SK-N-SH treated with all-trans-retinoic acid at 6 μM for 48 hours (cell line): ENCODE results near the gene RBPJ.

Source experiments
- ATAC-seq: fragments of 200-7000 bp; cut with Tn5 transposase; 3 replicates; pipeline ENCODE4 v1.9.1; 2020; ENCODE audit warnings: mild to moderate bottlenecking, moderate library complexity
- ARNTL ChIP-seq: fragments of 450-650 bp; formaldehyde crosslinking; IDR thresholded peaks from 2 replicates; pipeline ENCODE4 v1.5.0; 2020; ENCODE audit warnings: low read depth, mild to moderate bottlenecking, moderate library complexity, borderline replicate concordance
- BACH2 ChIP-seq: fragments of 250-450 bp; sonication (Bioruptor Pico); IDR thresholded peaks from 2 replicates; pipeline ENCODE4 v1.9.0; 2021; ENCODE audit warnings: mild to moderate bottlenecking, borderline replicate concordance
- CSDC2 ChIP-seq: fragments of 250-450 bp; sonication (Bioruptor Pico); IDR thresholded peaks from 2 replicates; pipeline ENCODE4 v1.5.0; 2020; ENCODE audit warnings: mild to moderate bottlenecking, moderate library complexity
- GLIS3 ChIP-seq: fragments of 250-450 bp; sonication (Bioruptor Pico); IDR thresholded peaks from 2 replicates; pipeline ENCODE4 v1.5.0; 2020; ENCODE audit warnings: mild to moderate bottlenecking, moderate library complexity
- ISL1 ChIP-seq: fragments of 250-450 bp; sonication (Bioruptor Pico); IDR thresholded peaks from 2 replicates; pipeline ENCODE4 v2.1.2; 2022; ENCODE audit warnings: mild to moderate bottlenecking, moderate library complexity
- OSR1 ChIP-seq: fragments of 250-450 bp; sonication (Bioruptor Pico); IDR thresholded peaks from 2 replicates; pipeline ENCODE4 v1.8.0; 2022; ENCODE audit warnings: moderate library complexity, mild to moderate bottlenecking, inconsistent platforms
- PPARA ChIP-seq: fragments of 250-450 bp; sonication (Bioruptor Pico); IDR thresholded peaks from 2 replicates; pipeline ENCODE4 v1.5.0; 2020; ENCODE audit warnings: mild to moderate bottlenecking, borderline replicate concordance
- RARB ChIP-seq: fragments of 250-450 bp; sonication (Bioruptor Pico); IDR thresholded peaks from 2 replicates; pipeline ENCODE4 v1.8.0; 2021; ENCODE audit warnings: mild to moderate bottlenecking, moderate library complexity
- SNAI2 ChIP-seq: fragments of 250-450 bp; sonication (Bioruptor Pico); IDR thresholded peaks from 2 replicates; pipeline ENCODE4 v1.5.0; 2020; ENCODE audit warnings: mild to moderate bottlenecking, moderate library complexity
- TCF4 ChIP-seq: fragments of 250-450 bp; sonication (Bioruptor Pico); IDR thresholded peaks from 2 replicates; pipeline ENCODE4 v1.8.0; 2021; ENCODE audit warnings: mild to moderate bottlenecking, moderate library complexity, borderline replicate concordance
- TOX ChIP-seq: fragments of 250-450 bp; sonication (Bioruptor Pico); IDR thresholded peaks from 2 replicates; pipeline ENCODE4 v1.8.0; 2021; ENCODE audit warnings: mild to moderate bottlenecking, moderate library complexity, borderline replicate concordance
- ZFP3 ChIP-seq: fragments of 250-450 bp; sonication (Bioruptor Pico); IDR thresholded peaks from 2 replicates; pipeline ENCODE4 v1.5.0; 2020; ENCODE audit warnings: mild to moderate bottlenecking, moderate library complexity
- ZFP30 ChIP-seq: fragments of 450-650 bp; formaldehyde crosslinking; IDR thresholded peaks from 2 replicates; pipeline ENCODE4 v1.5.0; 2022; ENCODE audit warnings: mild to moderate bottlenecking, moderate library complexity
- ZNF8 ChIP-seq: fragments of 450-650 bp; formaldehyde crosslinking; IDR thresholded peaks from 2 replicates; pipeline ENCODE4 v1.5.0; 2020; ENCODE audit warnings: mild to moderate bottlenecking, moderate library complexity
- TF ChIP-seq, protein P1 (sequence below): fragments of 250-450 bp; sonication (Bioruptor Pico); IDR thresholded peaks from 2 replicates; pipeline ENCODE4 v1.5.1; 2021; ENCODE audit warnings: mild to moderate bottlenecking, moderate library complexity
- TF ChIP-seq, protein P2 (sequence below): fragments of 250-450 bp; sonication (Bioruptor Pico); IDR thresholded peaks from 2 replicates; pipeline ENCODE4 v1.8.0; 2020; ENCODE audit warnings: mild to moderate bottlenecking, moderate library complexity, borderline replicate concordance

Gene RBPJ

DNA sequence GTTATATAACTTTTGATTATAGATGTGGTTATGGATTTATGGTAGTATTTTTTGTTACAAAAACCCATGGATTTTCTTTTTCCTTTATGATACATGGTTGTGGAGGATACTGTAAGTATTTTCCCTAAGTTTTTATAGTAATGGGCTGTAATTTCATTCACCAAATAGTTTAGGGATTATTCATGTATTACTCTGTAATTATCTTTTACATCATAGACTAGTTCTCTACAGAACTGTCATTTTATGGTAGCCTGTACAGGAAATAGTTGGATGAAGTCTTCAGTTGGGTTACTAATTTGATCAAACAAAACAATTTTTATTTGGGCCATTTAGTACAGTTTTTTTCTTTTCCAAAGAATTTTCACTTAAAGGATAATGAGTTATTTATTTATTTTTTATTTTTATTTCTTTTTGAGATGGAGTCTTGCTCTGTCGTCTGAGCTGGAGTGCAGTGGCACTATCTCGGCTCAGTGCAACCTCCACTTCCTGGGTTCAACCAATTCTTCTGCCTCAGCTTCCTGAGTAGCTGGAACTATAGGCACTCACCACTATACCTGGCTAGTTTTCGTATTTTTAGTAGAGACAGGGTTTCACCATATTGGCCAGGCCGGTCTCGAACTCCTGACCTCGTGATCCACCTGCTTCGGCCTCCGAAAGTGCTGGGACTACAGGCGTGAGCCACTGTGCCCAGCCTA is 42.1 kb downstream of the RBPJ start (continued):
- TF ChIP-seq BACH2, result no peak
- TF ChIP-seq, protein P1, sequence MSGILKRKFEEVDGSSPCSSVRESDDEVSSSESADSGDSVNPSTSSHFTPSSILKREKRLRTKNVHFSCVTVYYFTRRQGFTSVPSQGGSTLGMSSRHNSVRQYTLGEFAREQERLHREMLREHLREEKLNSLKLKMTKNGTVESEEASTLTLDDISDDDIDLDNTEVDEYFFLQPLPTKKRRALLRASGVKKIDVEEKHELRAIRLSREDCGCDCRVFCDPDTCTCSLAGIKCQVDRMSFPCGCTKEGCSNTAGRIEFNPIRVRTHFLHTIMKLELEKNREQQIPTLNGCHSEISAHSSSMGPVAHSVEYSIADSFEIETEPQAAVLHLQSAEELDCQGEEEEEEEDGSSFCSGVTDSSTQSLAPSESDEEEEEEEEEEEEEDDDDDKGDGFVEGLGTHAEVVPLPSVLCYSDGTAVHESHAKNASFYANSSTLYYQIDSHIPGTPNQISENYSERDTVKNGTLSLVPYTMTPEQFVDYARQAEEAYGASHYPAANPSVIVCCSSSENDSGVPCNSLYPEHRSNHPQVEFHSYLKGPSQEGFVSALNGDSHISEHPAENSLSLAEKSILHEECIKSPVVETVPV (CRISPR knock-in tag), result no peak
- TF ChIP-seq PPARA (CRISPR knock-in tag), result no peak
- TF ChIP-seq ARNTL (CRISPR knock-in tag), result no peak
- peak; percentile 84 for TF ChIP-seq ISL1
- TF ChIP-seq OSR1, result no peak

DNA sequence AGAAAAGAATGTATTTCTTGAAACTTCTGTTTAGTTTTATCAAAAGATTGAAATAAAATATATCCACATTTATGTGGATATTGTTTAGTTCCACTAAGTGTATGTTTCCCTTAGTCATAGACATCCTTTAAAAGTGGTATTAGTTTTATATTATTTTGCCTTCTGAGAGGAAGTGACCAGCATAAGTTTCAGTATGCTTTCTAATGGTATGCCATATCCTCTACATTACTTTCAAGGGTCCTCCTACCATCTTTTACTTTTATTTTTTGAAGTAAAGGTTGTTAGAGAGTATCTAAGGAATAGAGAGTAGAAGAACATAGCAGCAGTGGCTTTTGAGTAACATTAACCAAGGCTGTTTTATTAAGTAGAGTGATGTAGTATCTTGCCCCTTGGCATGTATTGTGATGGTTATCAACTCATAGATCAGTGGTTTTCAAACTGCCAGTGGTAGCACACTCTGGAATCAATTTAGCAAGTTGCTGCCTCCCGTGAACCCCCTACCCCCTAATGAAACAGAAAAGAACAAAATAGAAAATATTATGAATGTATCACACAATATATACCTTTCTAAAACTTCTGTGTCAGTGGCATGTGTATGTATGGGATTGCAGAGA is 44.8 kb downstream of the RBPJ start:
- TF ChIP-seq ZFP3 (no peak), OSR1 (no peak), ZFP30 (CRISPR knock-in tag) (no peak), TOX (CRISPR knock-in tag) (no peak), ZNF8 (CRISPR knock-in tag) (no peak), CSDC2 (CRISPR knock-in tag) (no peak), GLIS3 (no peak)
- TF ChIP-seq, protein P1 (CRISPR knock-in tag), result no peak
- TF ChIP-seq, protein P2, sequence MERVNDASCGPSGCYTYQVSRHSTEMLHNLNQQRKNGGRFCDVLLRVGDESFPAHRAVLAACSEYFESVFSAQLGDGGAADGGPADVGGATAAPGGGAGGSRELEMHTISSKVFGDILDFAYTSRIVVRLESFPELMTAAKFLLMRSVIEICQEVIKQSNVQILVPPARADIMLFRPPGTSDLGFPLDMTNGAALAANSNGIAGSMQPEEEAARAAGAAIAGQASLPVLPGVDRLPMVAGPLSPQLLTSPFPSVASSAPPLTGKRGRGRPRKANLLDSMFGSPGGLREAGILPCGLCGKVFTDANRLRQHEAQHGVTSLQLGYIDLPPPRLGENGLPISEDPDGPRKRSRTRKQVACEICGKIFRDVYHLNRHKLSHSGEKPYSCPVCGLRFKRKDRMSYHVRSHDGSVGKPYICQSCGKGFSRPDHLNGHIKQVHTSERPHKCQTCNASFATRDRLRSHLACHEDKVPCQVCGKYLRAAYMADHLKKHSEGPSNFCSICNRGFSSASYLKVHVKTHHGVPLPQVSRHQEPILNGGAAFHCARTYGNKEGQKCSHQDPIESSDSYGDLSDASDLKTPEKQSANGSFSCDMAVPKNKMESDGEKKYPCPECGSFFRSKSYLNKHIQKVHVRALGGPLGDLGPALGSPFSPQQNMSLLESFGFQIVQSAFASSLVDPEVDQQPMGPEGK (CRISPR knock-in tag), result no peak
- ATAC-seq, result peak; percentile 57

DNA sequence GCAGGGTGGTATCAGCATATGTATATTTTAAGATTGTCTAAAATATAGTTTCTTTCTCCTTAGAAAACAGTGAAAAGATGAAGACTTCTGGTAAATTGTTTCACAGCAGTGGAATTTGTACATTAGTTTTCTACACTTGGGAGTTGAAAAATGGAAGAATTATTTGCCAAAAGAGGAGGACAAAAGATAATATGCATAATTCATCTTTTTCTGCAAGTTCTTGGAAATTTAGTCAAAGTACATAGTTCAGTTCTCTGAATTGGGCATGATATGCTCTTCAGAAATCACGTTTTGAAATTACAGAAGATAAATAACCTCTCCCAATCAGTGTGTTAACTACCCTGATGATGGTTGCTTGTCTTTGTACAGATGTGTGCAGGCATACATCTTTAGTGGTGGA is 47.0 kb downstream of the RBPJ start:
- TF ChIP-seq ISL1 (no peak), TCF4 (CRISPR knock-in tag) (0 out of 2 replicates have a peak, but pooled peaks have one; percentile 37)
- no peak for ATAC-seq

DNA sequence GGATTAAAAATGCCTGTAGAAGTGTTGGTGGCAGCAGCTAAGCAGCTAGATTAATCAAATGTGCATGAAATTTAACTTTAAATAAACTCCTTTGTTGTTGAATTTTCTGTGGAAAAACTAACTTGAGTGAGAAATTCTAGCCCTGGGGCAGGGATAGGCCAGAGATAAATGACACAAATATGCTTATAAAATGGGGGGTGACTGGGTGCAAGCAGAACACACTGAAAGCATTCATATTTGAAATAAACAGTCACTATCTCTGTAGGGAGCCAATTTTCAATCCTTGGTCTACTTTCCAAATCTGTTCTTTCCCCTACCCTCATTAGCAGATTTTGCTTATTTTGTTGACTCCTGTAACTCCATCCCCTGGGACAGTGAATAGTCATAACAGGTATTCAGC is 47.9 kb downstream of the RBPJ start:
- no peak for ATAC-seq
- no peak for TF ChIP-seq CSDC2 (CRISPR knock-in tag)
- TF ChIP-seq, all 23 proteins: peak for 0

DNA sequence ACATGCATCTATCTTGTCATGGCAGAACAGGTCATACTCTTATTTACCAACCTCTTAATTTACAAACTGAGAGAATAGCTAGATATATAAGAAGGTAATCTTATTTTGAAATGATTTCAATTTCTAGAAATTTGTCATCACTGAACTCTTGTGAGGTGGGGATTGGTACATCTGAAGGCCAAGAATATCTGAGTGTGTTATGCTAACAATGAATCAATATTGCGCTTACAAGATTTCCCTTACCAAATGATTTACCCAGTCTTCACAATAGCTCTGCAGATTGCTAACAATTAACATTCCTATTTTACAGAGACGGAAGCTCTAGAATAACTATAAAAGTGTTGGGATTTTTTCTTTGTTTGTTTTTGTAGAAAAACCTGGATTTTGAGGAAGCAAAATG is 48.3 kb downstream of the RBPJ start:
- no peak for ATAC-seq
- TF ChIP-seq TCF4 (CRISPR knock-in tag) (no peak), SNAI2 (CRISPR knock-in tag) (no peak), TOX (CRISPR knock-in tag) (no peak)
- TF ChIP-seq, protein P2 (CRISPR knock-in tag), result no peak

DNA sequence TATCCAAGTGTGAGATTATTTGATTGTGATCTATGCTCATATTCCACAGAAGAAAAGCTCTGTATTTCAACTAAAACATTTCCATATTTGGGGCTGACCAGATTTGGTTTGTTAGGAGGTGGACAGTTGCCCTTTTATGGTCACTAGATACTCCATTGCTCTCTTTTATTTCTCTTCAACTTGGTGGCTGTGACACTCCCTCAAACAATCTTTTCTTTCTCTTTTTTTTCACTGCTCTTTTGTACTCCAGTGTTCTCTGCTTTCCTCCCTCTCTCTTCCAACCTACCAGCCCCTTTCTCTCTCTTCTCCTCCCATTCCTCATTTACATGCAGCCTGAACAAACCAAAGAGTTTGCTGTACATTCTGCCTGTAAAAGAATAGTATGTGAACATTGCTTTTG is 48.8 kb downstream of the RBPJ start:
- ATAC-seq, result no peak
- TF ChIP-seq, protein P2 (CRISPR knock-in tag), result no peak
- TF ChIP-seq GLIS3 (no peak), ZFP3 (no peak), RARB (CRISPR knock-in tag) (no peak)
- TF ChIP-seq, all 23 proteins: peak for 0
